ENCODE data around the gene PLEK. TPM values are rescaled to one million over a fixed set of nuclear protein-coding genes. Genes with fewer than 3 reads are reported as not detected.

PLEK gene
- total and polyA plus RNA-seq, 2 donors (not counting 3 experiments of a cell fraction or from before 2014, with no cell fraction given) = 0.03 to 0.11 TPM

DNA sequence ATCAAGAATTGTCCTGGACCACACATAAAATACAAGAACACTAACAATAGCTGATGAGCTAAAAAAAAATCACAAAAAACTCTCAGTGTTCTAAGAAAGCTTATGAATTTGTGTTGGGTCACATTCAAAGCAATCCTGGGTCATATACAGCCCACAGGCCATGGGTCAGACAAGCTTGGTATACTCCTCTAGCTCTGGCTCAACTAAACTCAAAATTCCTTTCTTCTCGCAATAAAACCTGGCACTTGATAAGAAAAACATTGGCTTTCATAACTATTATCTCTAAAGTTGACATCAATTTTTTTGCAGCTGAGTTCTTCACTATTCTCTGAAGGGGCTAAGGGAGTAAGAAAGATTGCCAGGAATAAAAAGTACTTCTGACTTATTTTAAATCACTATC lies 63.7 kb downstream of the PLEK start:
- no peaks in the 10 kb centered on the region for H3K9me1 ChIP-seq (replicated peaks; ENCODE audit: control insufficient read depth, extremely low read depth, insufficient read depth, low read length)
- no TSS peak for BruUV-seq (replicated peaks)
- H3K4me3 ChIP-seq (replicated peaks in 1 of 3; ENCODE audit: insufficient read depth in 1 of 3, low read depth in 1 of 3, low read length in 3 of 3) = no peak overlapping the region
- no peak overlapping the region for H3K9ac ChIP-seq (replicated peaks; ENCODE audit: extremely low read depth, insufficient read depth, low read length)
- no peak overlapping the region for H3K27ac ChIP-seq (ENCODE audit: insufficient read depth, low read depth, low read length)
- H3K27me3 ChIP-seq (ENCODE audit: control insufficient read depth in 2 of 2, insufficient read depth in 2 of 2, low read length in 2 of 2) = peaks cover 12 to 18% of the 10 kb centered on the region in 2 experiments
- no peak for DNase-seq (ENCODE audit: low read depth, low spot score)
- TF ChIP-seq POLR2AphosphoS5 (IDR thresholded peaks at IDR 0.05; ENCODE audit: insufficient read depth, low read depth, low read length) = no peak
- TF ChIP-seq JUN (IDR thresholded peaks at IDR 0.05; ENCODE audit: borderline replicate concordance, insufficient read depth, insufficient read length, low read depth) = no peak
- no peak for TF ChIP-seq POLR2A (IDR thresholded peaks at IDR 0.05; ENCODE audit: low read depth, low read length)
- TF ChIP-seq, protein P1, sequence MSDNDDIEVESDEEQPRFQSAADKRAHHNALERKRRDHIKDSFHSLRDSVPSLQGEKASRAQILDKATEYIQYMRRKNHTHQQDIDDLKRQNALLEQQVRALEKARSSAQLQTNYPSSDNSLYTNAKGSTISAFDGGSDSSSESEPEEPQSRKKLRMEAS (IDR thresholded peaks at IDR 0.05; ENCODE audit: insufficient read depth, insufficient read length) = no peak
- no peak for TF ChIP-seq FOS (IDR thresholded peaks at IDR 0.05; ENCODE audit: borderline replicate concordance, insufficient read depth, low read length)
- TF ChIP-seq MYC (IDR thresholded peaks at IDR 0.05; ENCODE audit: low read depth, low read length) = no peak
- TF ChIP-seq, protein P2, sequence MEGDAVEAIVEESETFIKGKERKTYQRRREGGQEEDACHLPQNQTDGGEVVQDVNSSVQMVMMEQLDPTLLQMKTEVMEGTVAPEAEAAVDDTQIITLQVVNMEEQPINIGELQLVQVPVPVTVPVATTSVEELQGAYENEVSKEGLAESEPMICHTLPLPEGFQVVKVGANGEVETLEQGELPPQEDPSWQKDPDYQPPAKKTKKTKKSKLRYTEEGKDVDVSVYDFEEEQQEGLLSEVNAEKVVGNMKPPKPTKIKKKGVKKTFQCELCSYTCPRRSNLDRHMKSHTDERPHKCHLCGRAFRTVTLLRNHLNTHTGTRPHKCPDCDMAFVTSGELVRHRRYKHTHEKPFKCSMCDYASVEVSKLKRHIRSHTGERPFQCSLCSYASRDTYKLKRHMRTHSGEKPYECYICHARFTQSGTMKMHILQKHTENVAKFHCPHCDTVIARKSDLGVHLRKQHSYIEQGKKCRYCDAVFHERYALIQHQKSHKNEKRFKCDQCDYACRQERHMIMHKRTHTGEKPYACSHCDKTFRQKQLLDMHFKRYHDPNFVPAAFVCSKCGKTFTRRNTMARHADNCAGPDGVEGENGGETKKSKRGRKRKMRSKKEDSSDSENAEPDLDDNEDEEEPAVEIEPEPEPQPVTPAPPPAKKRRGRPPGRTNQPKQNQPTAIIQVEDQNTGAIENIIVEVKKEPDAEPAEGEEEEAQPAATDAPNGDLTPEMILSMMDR (IDR thresholded peaks at IDR 0.05; ENCODE audit: extremely low read depth in 1 of 2, insufficient read depth in 1 of 2, low read depth in 1 of 2, low read length in 2 of 2) = no peak
- no peak for TF ChIP-seq EZH2 (IDR thresholded peaks at IDR 0.05; ENCODE audit: borderline replicate concordance, low read depth, low read length, severe bottlenecking)
- no peaks in the 10 kb centered on the region for H3K36me3 ChIP-seq (ENCODE audit: control insufficient read depth in 2 of 2, extremely low read depth in 1 of 2, insufficient read depth in 2 of 2, low read length in 2 of 2)
- no peaks in the 10 kb centered on the region for H3K4me1 ChIP-seq (ENCODE audit: control insufficient read depth, extremely low read depth, insufficient read depth, low read length)
- H2AFZ ChIP-seq (ENCODE audit: low read depth, low read length) = no peak overlapping the region
- FAIRE-seq = no peak
- no peaks in the 10 kb centered on the region for H4K20me1 ChIP-seq (replicated peaks; ENCODE audit: control insufficient read depth, extremely low read depth, insufficient read depth, low read length)
- no peaks in the 10 kb centered on the region for H3K9me3 ChIP-seq (replicated peaks; ENCODE audit: control insufficient read depth, insufficient read depth, low read length)
- dilution Hi-C loops (cut with MboI; ENCODE audit: extremely low pct_ligation_motif_present, low sequenced_read_pairs) (no loop called here), intact Hi-C loops (cut with micrococcal nuclease) (no loop called here)
- H3K4me2 ChIP-seq (ENCODE audit: insufficient read depth, low read length) = no peak overlapping the region
- ChIA-PET POLR2A (no interaction called here), CTCF (interaction anchor here (1.8 to 3.4 kb wide), 2 partner anchors 12 to 59 kb away, joined by 3 to 24 read pairs; no protein-coding TSS in a partner anchor)
- no peaks in the 10 kb centered on the region for H3K79me2 ChIP-seq (ENCODE audit: control insufficient read depth, insufficient read depth, low read length)
